Kasumi-1 (cell line): ENCODE data around the gene UNC5CL.
A peak's percentile ranks its signal among the peaks of the same experiment; 100 is the strongest.

Experiments used
- DNase-seq, 2 experiments: peaks; one replicate each; lab custom pipeline; 2025; lab: John Stamatoyannopoulos, UW

UNC5CL gene

DNA sequence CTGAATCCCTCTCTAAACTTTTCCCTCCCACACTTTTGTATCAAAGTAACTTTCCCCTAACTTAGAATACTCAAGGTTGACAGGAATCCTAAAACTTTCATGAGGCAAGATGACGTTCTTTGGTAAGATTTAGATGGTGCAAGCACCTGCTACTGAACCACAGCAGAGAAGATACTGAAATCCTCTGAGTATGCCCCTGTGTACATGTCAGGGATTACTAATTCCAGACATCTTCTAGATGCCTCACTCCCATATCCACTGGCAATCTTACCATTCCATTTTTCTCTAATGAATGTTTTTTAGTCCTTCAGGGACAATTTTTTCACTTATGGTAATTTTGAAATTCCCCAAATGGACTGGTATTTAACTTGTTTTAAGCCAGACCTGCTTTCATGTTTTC is 23.0 kb upstream of the UNC5CL start:
- no peak for DNase-seq

DNA sequence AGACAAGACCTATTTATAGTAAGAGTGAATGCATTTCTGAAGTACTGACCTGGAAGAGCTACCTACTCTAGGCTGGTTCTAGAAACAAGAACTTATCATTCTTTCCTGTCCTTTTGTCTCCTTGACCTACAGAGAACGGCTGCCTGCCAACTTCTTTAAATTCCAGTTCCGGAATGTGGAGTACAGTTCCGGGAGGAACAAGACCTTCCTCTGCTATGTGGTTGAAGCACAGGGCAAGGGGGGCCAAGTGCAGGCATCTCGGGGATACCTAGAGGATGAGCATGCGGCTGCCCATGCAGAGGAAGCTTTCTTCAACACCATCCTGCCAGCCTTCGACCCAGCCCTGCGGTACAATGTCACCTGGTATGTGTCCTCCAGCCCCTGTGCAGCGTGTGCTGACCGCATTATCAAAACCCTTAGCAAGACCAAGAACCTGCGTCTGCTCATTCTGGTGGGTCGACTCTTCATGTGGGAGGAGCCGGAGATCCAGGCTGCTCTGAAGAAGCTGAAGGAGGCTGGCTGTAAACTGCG is 22.2 kb upstream of the UNC5CL start:
- DNase-seq: no peak

DNA sequence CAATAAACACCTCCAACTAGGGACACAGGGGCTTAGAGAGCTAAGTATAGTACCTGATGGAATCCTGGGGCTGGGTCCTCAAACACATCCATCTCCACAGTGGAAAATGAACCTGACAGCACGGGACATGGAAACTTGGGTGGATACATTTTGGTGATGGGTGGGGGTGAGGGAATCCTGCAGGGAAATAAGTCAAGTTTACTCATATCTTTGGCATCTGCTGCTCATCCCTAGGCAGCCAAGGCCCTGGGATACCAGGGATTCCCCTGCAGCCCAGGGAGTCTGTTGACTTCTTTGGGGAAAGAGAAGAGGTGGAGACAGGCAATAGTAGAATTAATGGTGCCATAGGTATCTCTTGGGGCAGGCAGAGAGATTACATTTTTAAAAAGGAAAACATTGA is 20.5 kb upstream of the UNC5CL start:
- DNase-seq: no peak

DNA sequence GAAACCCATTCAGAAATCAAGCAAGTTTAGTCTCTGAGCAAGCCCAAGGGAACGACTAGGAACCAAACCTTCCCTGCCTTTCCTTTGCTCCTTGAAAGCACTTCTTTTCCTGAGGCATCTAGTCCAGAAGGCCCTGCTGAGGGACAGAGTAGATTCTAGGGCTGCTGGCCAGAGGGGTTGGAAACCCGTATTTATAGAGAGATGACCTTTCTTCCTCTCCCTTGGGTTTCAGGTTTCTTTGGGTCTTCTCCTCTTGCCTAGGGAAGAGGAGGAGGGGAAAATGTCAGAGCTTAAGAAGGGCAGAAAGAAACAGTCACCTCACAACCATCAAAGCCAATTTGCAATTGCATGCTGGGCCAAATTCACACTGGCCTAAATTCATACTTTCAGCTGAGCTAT is 19.8 kb upstream of the UNC5CL start:
- no peak for DNase-seq

DNA sequence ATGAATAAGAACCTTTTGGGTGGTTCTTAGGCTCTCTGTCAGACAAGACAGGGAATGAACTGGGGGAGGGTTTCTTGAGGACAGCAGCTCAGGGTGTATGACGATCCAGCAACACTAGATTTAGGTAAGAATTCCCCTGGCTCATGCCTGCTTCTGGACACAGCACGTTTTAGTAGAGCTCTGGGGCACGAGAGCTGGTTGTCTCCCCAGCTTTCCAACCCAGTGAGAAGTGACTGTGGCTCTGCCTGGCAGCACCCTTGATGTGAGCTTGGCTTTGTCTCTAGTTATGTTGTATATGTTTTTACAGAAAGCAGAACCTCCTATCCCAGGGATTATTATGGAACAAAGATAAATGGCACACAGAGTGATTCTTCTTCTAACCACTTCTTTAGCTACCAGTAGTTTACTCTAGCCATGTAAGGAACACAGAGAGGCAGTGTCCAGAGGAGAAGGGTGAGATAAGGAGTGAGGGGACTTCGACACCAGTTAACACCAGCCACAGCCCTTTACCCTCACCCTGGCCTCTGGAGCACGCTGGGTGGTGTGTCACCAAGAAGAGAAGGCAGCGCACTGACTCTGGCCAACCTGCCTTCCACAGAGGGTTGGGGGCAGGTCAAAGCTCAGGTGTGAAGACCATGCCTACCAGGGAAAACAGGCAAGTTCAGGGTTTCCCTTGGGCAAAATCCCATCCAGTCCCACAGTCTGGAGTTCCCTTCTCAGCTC is 17.9 kb upstream of the UNC5CL start:
- DNase-seq: no peak

DNA sequence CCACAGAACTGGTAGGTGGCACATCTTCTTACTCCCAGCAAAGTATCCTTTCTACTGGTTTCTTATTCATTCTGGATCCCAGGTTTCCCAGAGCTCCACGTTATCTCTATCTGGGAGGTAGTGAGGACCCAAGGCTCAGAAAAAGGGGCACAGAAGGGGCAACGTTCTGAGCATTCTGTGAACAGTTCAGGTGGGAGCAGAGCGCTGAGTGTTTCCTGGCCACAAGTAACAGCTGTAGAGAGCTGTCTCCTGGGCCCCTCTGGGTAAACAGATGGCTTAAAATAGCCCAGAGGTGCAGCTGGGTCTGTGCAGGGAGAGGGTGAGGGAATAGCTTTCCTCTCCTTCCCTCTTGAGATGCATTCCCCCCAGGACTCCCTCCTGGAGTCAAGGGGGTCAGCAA is 16.1 kb upstream of the UNC5CL start:
- DNase-seq: no peak

DNA sequence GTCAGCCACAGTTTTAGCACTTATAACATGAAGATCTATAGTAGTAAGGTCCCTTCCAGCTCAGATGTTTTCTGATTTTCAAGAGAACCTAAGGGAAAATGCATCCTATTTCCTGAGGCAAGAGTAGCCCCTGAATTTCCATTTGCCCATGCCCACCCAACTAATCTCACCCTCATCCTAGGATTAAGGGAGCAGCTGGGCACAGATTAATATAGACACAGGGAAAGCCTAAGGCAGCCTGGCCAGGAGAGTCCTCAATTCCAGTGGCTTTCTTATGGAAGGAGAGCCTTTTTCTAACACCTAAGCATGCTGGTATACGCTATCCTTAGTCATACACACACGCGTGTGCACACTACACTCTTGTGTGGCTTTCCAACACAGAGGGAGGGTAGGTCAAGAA is 15.5 kb upstream of the UNC5CL start:
- DNase-seq: no peak

DNA sequence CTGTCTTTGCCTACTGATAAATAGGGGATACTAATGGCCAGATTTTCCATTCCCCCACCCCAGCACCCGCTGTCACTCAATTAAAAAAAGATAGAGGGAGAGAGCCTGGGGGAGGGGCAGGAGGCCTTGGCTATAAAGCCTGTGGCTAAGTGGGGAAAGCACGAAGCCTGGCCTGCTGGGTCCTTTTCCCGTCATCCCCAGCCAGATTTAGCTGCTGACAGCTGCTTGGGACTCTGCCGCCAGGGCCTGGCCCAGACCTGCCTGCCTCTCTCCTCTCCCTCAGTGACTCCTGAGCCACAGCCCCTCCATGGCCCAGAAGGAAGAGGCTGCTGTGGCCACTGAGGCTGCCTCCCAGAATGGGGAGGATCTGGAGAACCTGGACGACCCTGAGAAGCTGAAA is 14.0 kb upstream of the UNC5CL start, which contains the start of gene APOBEC2:
TSS of gene APOBEC2 (plus strand) at position 162 of the 400 bp plus-strand sequence. CDS start at position 308, 146 bp downstream.
- no peak for DNase-seq

DNA sequence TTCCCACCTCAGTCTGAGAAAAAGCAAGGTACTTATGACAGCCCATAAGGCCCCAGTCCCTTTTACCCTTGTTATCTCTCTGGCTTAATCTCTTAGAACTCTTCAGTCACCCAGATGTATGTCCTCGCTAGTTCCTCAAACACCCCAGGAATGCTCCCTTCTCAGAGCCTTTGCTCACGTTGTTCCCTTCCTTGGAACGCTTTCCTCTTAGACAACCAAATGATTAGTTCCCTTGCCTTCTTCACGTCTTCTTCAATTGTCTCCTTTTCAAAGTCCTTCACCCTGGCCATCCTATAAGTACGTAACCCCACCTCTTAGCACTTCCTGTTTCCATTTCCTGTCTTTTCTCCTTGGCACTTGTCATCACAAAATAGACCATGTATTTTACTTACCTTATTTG is 12.9 kb upstream of the UNC5CL start:
- DNase-seq: peak; percentile 32 to 47

DNA sequence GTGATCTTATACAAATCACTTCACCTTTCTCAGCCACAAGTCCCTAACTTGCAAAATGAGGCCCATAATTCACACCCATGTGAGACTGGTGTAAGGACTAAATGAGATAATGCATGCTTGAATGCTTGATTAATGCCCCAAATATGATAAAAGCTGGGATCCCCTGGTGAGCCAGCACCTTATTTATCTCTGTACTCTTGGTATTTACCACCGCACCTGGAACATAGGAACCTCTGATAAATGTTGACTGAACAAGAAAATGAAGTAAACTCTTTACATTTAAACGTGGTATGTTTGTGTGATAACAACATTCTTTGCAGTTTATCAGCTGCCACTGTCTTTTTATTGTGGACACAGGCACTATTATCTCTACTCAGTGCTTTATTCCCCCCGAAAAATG is 11.5 kb upstream of the UNC5CL start:
- DNase-seq: no peak

DNA sequence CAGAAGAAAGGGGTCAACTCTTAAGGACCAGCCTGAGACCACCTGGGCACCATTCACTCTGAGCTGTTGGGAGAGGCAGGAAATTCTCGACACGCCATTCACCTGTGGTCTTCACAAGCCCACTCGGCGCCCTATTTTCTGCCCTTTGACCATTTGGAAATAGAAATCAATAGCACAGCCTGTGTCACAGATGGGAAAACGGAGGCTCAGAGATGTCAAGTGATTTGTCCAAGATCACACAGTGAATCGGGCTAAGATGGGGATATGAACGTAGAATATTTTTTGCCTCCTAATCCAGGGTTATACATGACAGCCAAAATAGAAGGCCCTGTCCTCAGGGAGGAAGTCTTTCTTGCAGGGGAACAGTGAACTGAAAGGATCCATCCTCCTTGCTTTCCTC is 10.9 kb upstream of the UNC5CL start:
- no peak for DNase-seq

DNA sequence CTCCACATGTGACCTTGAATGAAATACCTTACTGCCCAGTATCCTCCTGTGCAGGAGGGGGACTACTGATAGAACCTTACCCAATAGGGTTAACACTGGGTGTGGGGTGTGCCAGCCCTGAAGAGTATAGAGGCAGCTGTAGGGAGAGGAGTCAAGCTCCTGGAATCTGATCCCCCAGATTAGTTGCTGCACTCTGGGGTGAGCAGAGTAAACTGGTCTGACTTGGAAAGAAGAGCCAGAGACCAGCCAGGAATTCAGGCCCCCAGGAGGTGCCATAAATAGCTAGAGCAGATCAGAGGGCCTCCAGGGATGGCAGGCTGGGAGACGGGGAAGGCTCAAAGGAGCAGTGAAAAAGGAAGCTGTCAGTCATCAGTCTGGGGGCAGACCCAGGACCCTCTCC is 10.5 kb upstream of the UNC5CL start:
- DNase-seq: no peak

DNA sequence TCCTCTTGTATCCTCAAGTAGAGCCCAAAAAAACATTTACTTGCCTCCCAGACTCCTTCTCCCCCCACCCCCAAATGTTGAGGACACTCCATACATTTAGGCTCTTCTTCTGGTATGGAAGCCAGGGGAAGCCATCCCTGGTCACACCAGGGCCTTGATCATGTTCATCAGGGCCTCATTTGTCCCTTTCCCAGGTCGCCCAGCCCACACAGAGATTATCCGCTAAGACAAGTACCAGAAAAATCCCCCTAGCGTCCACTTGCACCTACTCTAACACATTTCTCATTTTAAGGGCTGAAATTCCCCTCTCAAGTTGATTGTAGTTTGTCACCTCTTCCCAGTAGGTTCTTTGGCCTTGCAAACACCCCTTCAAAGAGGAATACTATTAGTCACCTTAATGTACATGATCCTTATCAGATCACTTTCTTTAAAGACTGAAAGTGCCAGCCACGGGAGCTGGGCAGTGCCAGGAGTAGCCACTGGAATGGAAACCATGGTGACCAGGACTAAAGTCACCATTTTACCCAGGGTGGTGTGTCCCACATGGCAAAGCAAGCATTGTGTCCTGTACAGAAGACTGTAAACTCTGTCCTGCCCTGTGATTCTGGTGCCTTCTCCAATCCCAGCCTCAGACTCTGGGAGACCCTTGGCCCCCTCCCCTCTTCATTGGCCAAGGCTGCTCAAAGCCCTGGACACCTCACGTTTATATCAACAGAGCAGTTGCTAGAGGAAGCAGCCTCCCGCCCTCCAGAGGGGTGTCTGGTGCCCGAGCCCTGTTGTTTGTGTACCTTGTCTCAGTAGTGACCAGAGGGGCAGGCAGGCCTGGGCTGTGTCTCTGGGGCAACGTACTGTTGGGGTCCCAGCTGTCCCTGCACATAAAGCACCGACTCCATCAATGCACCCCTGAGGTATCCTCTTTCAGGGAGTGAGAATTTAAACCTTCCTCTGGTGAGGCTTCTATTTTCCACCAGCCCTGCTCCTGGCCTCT is 9.0 kb upstream of the UNC5CL start:
- no peak for DNase-seq

DNA sequence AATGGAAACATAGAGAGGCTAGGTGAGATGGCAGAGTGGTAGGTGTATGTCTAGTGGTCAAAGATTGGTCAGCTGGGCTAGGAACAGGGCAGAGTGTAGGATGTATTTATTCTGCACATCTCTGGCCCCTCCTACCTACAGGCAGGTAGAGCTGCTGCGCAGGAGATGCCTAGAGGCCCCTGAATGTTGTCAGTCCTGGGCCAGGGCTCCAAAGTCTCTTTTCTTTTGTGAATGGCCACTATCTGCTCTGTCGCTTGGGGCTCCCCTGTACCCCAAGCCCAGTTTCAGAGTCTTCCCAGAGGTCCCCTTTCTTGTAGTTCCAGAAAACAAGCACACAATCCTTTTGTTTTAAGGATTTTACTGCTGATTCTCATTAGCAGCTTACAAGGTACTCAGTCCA is 8.3 kb upstream of the UNC5CL start:
- no peak for DNase-seq

DNA sequence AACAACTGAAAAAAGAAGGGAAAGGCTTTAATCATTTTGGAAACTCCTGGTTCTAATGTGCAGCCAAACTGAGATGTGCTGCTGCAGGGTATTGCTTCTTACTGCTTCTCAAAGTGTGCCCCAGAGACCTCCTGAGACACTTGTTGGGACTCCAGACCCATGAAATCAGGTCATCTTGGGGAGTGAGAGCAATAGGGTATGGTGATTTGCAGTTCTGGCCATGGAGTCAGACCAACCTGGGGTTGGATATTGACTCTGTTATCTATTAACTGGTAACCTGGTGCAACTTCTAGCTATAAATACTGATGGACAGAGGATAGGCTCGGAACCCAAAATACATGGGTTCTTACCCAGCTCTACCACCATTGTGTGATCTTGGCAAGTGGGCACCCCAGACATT is 7.1 kb upstream of the UNC5CL start:
- no peak for DNase-seq

DNA sequence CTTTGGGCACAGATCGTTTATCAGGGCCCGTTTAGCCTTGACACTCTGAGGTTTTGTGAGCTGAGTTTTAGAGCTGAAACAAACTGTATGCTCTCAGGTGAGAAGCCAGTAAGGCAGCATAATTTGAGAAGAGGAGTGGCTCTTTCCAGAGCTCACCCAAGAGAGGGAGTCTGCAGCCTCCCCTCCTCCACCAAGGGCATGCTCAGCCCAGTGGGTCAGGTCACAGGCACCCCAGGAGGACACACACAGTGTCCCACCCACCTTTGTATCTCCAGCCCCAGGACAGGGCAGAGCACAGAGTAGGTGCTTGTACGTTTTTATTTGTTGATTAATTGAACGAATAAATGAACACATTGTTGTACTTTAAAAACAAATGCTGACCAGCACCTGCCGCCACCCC is 6.6 kb upstream of the UNC5CL start:
- DNase-seq: no peak

DNA sequence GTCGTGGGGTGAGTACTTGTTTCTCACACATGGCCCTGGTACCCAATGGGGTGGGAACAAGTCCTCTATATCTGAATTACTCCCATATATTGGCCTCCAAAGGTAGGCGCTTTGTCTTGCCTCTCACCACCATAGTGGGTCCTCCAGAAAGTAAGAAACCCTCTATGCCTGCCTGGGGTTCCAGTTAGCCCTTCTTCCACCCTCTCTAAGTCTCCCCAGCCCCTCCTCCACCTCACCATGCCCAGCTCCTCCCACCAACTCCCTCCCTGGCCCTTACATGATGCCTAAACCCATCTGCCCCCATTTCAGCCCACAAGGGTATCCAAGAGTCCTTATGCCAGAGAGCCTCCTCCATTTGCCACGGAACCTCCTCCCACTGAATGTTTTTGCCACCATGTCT is 4.1 kb upstream of the UNC5CL start:
- DNase-seq: no peak

DNA sequence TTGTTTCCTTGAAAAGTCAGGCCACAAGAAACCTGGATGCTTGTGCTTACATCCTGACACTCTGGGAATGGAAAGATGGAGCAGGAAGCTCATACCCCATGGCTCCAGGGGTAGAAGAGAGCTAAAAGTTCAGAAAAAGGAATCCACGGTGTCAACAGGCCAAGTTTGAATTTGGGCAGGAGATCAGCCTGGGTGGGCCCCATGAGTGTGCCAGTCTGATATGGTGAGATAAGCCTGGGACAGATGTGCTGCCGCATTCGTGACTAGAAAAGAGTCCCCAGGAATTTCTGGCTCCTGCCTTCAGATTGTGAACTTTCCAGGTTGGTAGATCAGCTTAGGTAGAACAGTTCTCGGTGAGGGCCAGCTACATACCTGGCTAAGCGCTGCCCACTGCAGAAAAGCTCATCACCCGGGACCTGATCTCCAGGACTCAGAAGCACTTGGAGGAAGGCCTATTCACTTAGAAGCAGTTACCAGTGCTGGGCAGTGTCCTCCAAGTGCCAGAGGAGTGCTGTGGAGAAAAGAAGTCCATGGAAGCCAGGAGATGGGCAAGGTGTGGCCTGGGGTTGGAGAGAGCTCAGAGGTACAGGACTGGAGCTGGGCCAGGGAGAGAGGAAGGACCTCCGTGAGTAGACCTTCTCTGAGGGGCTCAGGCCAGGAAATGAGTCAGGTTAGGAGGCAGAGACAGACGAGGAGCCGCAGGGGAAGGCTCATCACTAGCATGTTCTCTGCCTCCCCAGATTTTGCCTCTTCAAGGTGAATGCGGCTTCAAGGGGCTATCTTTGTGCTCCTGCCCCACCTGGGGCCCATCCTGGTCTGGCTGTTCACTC is 3.4 kb upstream of the UNC5CL start, which contains the start of gene TSPO2:
TSS of gene TSPO2 (plus strand) at position 242 of the 830 bp plus-strand sequence. CDS start at position 761, 519 bp downstream.
- no peak for DNase-seq

DNA sequence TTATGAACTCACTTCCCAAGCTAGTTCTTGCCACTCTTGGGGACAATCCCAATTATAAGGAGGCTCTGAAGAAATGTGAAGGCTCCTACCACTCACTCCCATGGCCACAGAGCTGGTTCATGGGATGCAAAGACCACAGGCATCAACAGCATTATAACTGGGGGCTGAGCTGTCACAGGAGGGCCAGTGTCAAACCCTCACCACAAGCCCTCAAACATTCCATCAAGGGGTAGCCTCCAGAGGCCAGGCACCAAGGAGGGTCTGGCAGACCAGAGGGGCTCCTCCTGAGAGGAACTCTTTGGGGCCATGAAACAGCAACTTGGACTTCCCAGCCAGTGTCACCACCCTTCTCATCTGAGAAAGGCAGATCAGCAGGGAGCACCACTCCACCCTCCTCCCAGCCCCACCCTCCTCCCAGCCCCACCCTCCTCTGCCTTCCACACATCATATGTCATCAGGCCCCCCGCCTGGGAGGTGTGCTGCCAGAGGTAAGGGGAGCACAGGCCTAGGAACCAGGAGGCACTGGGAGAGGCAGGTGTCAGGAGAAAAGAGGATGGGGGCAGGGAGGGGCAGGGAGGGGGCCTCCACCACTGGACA is 2.0 kb upstream of the UNC5CL start:
- DNase-seq: no peak

DNA sequence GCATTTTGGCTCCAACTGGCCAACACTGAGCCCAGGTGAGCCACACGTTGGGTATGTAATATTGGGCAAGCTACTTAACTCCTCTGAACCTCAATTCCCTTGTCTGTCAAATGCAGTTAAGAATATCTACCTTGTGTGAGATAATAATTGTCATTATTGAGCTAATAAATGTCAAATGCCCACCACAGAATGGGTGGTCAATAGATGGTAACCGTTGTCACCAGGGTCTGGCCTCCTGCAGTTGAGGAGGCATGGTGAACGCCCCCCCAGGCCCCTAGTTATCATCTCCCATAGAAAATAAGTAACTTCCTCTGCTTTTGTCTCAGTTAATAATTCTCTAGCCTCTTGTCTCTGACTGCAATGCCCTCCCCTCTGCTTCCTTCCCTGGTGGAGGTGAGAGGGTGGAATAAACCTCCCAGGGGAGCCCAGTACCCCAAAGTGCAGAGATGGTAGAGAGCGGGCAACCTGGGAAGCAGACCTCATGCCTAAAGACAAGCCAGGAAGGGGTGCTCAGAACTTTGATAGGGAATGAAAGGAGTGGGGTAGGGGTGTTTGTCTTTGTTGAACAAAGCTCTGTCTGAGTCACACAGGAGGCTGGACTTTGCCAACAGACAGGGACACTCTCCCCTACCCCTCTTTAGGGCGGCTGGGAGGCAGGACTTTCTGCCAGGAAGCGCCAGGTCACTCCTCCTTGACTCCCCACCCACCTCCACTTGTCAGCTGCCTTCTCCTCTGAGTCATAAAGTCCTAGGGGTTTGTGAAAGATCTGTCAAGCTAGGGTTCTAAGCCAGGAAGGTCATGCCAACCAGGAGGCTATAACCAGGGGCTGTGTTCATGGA is 1.3 kb upstream of the UNC5CL start:
- DNase-seq: no peak

DNA sequence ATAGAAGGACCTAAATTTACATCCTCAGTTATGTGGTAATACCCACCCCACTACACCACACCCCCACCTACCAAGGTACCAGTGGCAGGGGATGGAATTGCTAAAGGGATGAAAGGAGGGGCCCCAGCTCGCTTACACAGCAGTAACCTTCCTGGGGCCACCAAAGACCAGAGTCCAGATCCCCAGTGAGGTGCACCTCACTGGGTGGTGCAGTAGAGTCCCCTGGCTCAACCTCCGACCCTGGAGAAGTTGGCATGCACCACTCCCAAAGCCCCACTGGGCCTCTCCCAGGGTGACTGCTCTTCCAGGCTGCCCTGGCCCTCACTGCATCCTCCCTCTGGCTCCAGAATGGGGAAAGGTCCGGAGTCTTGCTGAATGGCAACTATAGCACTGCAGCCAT is 816 bp downstream of the UNC5CL start:
- DNase-seq: no peak
